GM13976 (cell line): ENCODE results near the gene NSD1.

Experiments
- DNase-seq: peaks from one replicate; pipeline ENCODE4 v3.0.0; 2012; ENCODE audit warnings: low spot score
- CTCF ChIP-seq: IDR thresholded peaks from 2 replicates; pipeline ENCODE4 v1.5.1; 2012; ENCODE audit warnings: borderline replicate concordance, mild to moderate bottlenecking; ENCODE audit not compliant: insufficient read depth; ENCODE audit errors: extremely low read depth, missing control alignments, control extremely low read depth
- in situ Hi-C: fragments of 300-500 bp; cut with MboI; formaldehyde crosslinking; loops from one replicate; pipeline ENCODE4 v1.12.0; 2022; ENCODE audit warnings: low sequenced_read_pairs, mixed read lengths, inconsistent platforms; ENCODE audit not compliant: unreplicated experiment

Gene NSD1

GRCh38 chr5:177346820-177347219, 213.2 kb downstream of the NSD1 start:
- in situ Hi-C loops, result no loop called here

GRCh38 chr5:177347699-177348098, 214.1 kb downstream of the NSD1 start:
- no peak for DNase-seq
- TF ChIP-seq CTCF, result no peak
- in situ Hi-C loops, result no loop called here

More at GRCh38 chr5:177346820-177347219, 213.2 kb downstream of the NSD1 start:
- no peak for TF ChIP-seq CTCF
- DNase-seq, result no peak

DNA sequence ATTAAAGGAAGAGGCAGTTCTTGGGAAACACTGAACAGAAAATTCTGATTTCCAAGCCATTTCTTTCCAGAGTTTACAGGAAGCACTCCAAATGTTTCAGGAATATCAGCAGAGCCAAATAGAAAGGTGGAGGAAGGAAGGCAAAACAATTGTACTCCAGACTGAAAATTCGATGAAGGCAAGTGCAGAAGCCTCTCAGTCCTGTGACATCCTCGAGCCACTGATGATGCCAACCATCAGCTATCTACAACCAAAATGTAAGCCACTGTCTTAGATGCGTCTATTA, 215.7 kb downstream of the NSD1 start:
- DNase-seq, result no peak
- no peak for TF ChIP-seq CTCF
- in situ Hi-C loops, result no loop called here

DNA sequence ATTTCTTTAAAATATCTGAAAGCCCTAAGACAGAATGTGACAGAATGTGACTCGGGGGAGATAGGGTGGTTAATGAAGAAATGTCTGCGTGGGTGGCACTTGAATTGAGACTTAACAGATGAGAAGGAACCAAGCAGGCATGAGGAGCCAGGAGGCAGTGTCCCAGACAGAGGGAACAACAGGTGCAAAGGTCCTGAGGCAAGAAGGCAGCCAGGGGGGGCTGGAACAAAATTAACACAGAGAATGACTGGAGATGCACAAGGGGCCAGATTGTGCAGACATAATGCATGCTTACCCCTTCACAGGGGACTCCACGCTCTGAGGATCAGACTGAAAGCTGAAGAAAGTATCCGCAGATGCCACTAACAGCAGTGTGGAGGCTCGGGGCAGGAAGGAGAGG, 216.2 kb downstream of the NSD1 start:
- no peak for TF ChIP-seq CTCF
- in situ Hi-C loops, result no loop called here
- DNase-seq, result no peak
